DOHH2 (cell line): ENCODE measurements around the gene TRAFD1.

ENCODE experiments used
- EZH2phosphoT487 ChIP-seq: fragments of 200-600 bp; sonication (generic); IDR thresholded peaks from 2 replicates; pipeline ENCODE4 v1.6.1; 2017; ENCODE audit warnings: borderline replicate concordance, mild to moderate bottlenecking, antibody characterized with exemption, low read length, moderate library complexity, mixed read lengths
- TF ChIP-seq, protein P1 (sequence below): fragments of 200-600 bp; sonication (generic); IDR thresholded peaks from one replicate; pipeline ENCODE4 v1.5.1; 2014; ENCODE audit warnings: antibody characterized with exemption, mild to moderate bottlenecking, low read depth, low read length; ENCODE audit not compliant: poor library complexity, severe bottlenecking

DNA sequence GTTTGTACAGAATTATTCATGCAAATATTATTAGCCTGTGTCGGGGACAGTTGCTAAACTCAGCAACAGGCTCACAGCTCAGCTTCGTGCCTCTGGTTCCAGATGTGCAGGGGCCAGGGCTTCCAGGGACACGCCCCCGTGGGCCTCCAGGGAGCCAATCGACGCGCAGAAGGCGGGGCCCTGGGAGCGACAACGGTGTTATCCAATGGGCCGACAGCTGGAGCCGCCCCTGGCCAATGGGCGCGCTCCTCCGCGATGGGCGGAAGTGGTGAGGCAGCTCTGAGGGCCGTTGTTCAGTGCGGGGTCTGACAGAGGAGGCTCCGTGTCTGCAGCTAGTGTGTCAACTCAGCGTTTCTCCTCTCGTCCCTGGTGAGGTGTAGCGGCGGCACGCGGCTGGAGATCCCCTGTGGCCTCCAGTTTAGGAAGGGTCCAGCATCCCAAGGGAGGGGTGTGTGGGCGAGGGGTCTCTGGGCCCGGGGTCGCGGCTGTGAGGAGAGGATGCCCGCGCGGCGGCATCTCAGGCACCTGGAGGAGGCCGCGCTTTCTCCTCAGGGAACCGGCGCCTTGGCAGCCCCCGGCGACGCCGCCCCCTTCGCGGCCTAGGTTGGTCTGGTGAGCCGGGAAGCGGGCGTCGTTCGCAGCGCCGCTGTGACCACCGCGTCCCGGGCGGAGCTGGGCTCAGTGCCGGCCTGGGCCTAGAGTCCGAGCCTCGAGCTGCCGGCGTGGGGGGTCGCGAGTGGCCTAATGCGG, at the start of gene TRAFD1:
- TF ChIP-seq, protein P1, sequence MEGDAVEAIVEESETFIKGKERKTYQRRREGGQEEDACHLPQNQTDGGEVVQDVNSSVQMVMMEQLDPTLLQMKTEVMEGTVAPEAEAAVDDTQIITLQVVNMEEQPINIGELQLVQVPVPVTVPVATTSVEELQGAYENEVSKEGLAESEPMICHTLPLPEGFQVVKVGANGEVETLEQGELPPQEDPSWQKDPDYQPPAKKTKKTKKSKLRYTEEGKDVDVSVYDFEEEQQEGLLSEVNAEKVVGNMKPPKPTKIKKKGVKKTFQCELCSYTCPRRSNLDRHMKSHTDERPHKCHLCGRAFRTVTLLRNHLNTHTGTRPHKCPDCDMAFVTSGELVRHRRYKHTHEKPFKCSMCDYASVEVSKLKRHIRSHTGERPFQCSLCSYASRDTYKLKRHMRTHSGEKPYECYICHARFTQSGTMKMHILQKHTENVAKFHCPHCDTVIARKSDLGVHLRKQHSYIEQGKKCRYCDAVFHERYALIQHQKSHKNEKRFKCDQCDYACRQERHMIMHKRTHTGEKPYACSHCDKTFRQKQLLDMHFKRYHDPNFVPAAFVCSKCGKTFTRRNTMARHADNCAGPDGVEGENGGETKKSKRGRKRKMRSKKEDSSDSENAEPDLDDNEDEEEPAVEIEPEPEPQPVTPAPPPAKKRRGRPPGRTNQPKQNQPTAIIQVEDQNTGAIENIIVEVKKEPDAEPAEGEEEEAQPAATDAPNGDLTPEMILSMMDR, result no peak
- no peak for TF ChIP-seq EZH2phosphoT487
